Liver (tissue), 9 donors: ENCODE measurements around the gene PRELID3B. TPM values are rescaled to one million over a fixed set of nuclear protein-coding genes. Genes with fewer than 3 reads are reported as not detected.

Source experiments
- DNase-seq: peaks from one replicate; pipeline ENCODE4 v3.0.0-alpha.2; 2017; ENCODE audit warnings: low spot score
- H3K27ac ChIP-seq, 2 donors: one replicate each; pipeline ENCODE4 v1.7.0; 2013; ENCODE audit warnings: inconsistent platforms in 2 of 2, low read length in 2 of 2, control low read depth in 1 of 2, low read depth in 1 of 2, mild to moderate bottlenecking in 1 of 2
- H3K27me3 ChIP-seq, 4 donors: one replicate each; pipeline versions ENCODE4 v1.6.1 to v1.7.0; 2013; ENCODE audit warnings: low read length in 3 of 4, inconsistent platforms in 1 of 4, mild to moderate bottlenecking in 1 of 4, moderate library complexity in 1 of 4; ENCODE audit not compliant: control insufficient read depth in 4 of 4, insufficient read depth in 4 of 4
- H3K36me3 ChIP-seq, 4 donors: one replicate each; pipeline versions ENCODE4 v1.6.1 to v1.7.0; 2013; ENCODE audit warnings: low read length in 3 of 4, mild to moderate bottlenecking in 3 of 4, low read depth in 1 of 4, moderate library complexity in 1 of 4; ENCODE audit not compliant: control insufficient read depth in 4 of 4, insufficient read depth in 3 of 4
- H3K4me1 ChIP-seq, 4 donors: one replicate each; pipeline versions ENCODE4 v1.6.1 to v1.7.0; 2013; ENCODE audit warnings: low read length in 3 of 4, mild to moderate bottlenecking in 3 of 4, moderate library complexity in 1 of 4; ENCODE audit not compliant: control insufficient read depth in 4 of 4, insufficient read depth in 4 of 4
- H3K4me3 ChIP-seq, 3 donors: one replicate each; pipeline versions ENCODE4 v1.6.1 to v1.7.0; 2013; ENCODE audit warnings: low read length in 3 of 3, control low read depth in 1 of 3, low read depth in 1 of 3, mild to moderate bottlenecking in 1 of 3
- H3K9ac ChIP-seq, 2 donors: one replicate each; pipeline ENCODE4 v1.7.0; 2013; ENCODE audit warnings: low read length in 2 of 2, mild to moderate bottlenecking in 2 of 2, moderate library complexity in 2 of 2, control low read depth in 1 of 2, low read depth in 1 of 2
- H3K9me3 ChIP-seq, 4 donors: one replicate each; pipeline versions ENCODE4 v1.6.1 to v1.7.0; 2013; ENCODE audit warnings: low read length in 3 of 4; ENCODE audit not compliant: control insufficient read depth in 4 of 4
- EGR1 ChIP-seq, 2 donors: IDR thresholded peaks; 2 replicates each; pipeline ENCODE4 v1.6.1; 2016 to 2018; ENCODE audit warnings: antibody characterized with exemption in 2 of 2, low read depth in 2 of 2
- FOXA1 ChIP-seq: IDR thresholded peaks from 2 replicates; pipeline ENCODE4 v1.6.1; 2016; ENCODE audit warnings: antibody characterized with exemption
- FOXA2 ChIP-seq: IDR thresholded peaks from 2 replicates; pipeline ENCODE4 v1.6.1; 2016; ENCODE audit warnings: antibody characterized with exemption
- GABPA ChIP-seq, 2 donors: IDR thresholded peaks in 1 of 2; conservative IDR thresholded peaks in 1 of 2; 2 replicates each; pipeline ENCODE4 v1.6.1; 2016; ENCODE audit warnings: antibody characterized with exemption in 2 of 2, mild to moderate bottlenecking in 1 of 2, moderate library complexity in 1 of 2
- HNF4A ChIP-seq, 2 donors: conservative IDR thresholded peaks; 2 replicates each; pipeline ENCODE4 v1.6.1; 2016; ENCODE audit warnings: antibody characterized with exemption in 2 of 2, mild to moderate bottlenecking in 2 of 2
- HNF4G ChIP-seq: IDR thresholded peaks from 2 replicates; pipeline ENCODE4 v1.6.1; 2016; ENCODE audit warnings: antibody characterized with exemption
- JUND ChIP-seq, 2 donors: IDR thresholded peaks; 2 replicates each; pipeline ENCODE4 v1.6.1; 2016; ENCODE audit warnings: antibody characterized with exemption in 2 of 2
- NR2F2 ChIP-seq: IDR thresholded peaks from 2 replicates; pipeline ENCODE4 v1.6.1; 2016; ENCODE audit warnings: antibody characterized with exemption
- RAD21 ChIP-seq, 2 donors: IDR thresholded peaks; 2 replicates each; pipeline ENCODE4 v1.6.1; 2016; ENCODE audit warnings: antibody characterized with exemption in 2 of 2, mild to moderate bottlenecking in 2 of 2
- RXRA ChIP-seq, 2 donors: IDR thresholded peaks; 2 replicates each; pipeline ENCODE4 v1.6.1; 2017 to 2018; ENCODE audit warnings: antibody characterized with exemption in 2 of 2, mild to moderate bottlenecking in 1 of 2
- SP1 ChIP-seq: IDR thresholded peaks from 2 replicates; pipeline ENCODE4 v1.6.1; 2018; ENCODE audit warnings: antibody characterized with exemption, mild to moderate bottlenecking
- TAF1 ChIP-seq: conservative IDR thresholded peaks from 2 replicates; pipeline ENCODE4 v1.6.1; 2016; ENCODE audit warnings: antibody characterized with exemption, mild to moderate bottlenecking
- YY1 ChIP-seq: IDR thresholded peaks from 2 replicates; pipeline ENCODE4 v1.6.1; 2016; ENCODE audit warnings: antibody characterized with exemption, mild to moderate bottlenecking
- WGBS: extraction: QIAGEN DNeasy Blood & Tissue Kit; methylation state at CpG from one replicate; pipeline ENCODE4 v1.1.7; 2013; 5-methylcytosine and 5-hydroxymethylcytosine counted together
- polyA plus RNA-seq, 2 donors: library from polyadenylated mRNA; stranded (reverse) in 1 of 2; unstranded in 1 of 2; fragments of 200-250 nt in 1 of 2; fragments of >200 nt in 1 of 2; fragmentation: Nextera tagmentation in 1 of 2; extraction: Ambion mirVana in 1 of 2; gene quantifications; one replicate each; pipeline versions ENCODE4 v1.2.1 to v1.2.3, GENCODE V29; 2013 to 2015
- total RNA-seq, 2 donors: library from RNA; depleted of rRNA; stranded (reverse); fragments of >200 nt; gene quantifications; one replicate each; pipeline ENCODE4 v1.2.3, GENCODE V29; 2014
- TF ChIP-seq, protein P1 (sequence below): fragments of 150-350 bp; IDR thresholded peaks from 2 replicates; pipeline ENCODE4 v1.5.1; 2017; ENCODE audit warnings: improper control_type of control experiment, low read depth, low read length; ENCODE audit not compliant: missing input control
- TF ChIP-seq, protein P2 (sequence below): IDR thresholded peaks from 2 replicates; pipeline ENCODE4 v1.6.1; 2016; ENCODE audit warnings: antibody characterized with exemption
- TF ChIP-seq, protein P3 (sequence below): IDR thresholded peaks from 2 replicates; pipeline ENCODE4 v1.6.1; 2016; ENCODE audit warnings: antibody characterized with exemption
- TF ChIP-seq, protein P4 (sequence below): IDR thresholded peaks from 2 replicates; pipeline ENCODE4 v1.6.1; 2016; ENCODE audit warnings: antibody characterized with exemption, mild to moderate bottlenecking
- TF ChIP-seq, protein P5 (sequence below): IDR thresholded peaks from 2 replicates; pipeline ENCODE4 v1.6.1; 2016; ENCODE audit warnings: antibody characterized with exemption
- donor health status: healthy.
- donor health status: healthy.
- donor health status: healthy.
- donor health status: healthy.
- donor health status: healthy.

The PRELID3B gene
- total and polyA plus RNA-seq, 4 donors: 18.2 to 38.1 (median 25.3) TPM

DNA sequence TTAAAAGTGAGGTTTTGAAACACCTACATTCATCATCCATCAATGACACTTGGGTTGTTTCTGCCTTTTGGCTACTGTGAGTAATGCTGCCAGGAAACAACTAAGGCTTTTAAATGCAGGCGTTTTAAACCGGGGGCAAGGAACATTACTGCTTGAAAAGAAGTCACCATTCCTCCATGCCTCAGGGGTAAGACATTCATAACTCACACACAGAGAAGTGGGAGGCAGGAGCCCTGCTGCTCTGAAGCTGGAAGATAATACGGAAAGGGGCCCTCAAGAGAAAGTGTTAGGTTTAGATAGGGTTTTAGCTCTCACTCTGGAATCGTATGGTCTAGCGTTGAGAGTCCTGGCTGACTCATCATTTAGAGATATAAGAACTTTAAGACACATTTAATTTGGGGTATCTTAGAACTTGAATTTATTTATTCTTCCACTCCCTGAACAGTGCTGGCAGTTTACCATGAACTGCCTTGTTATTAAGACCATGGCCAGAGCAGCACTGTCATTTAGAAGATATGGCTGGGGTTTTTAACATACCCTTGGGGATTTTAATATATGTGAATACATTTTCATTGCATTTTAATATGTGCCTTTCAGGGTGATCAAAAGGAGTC is 21.5 kb downstream of the PRELID3B start:
- WGBS: 89% methylated on average over 5 of the region's 5 CpGs

DNA sequence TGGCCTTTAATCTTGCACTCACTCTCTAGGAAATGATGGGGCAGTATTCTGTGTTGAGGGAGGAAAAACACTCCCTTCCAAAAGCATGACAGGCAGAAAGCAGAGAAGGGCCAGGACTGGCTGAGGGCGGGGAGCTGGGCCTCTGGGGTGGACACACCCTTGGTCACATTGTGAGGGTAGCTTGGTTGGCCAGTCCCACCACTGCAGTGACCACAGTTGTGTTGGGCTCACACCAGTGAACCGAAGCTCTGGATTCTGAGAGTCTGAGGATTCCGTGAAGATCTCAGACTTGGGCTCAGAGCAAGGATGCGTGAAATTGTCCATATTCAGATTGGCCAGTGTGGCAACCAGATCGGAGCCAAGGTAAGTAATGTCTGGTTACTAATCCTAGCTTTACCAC is 23.4 kb downstream of the PRELID3B start, which contains the start of gene TUBB1:
TUBB1 (plus strand) TSS at position 213 of the 400 bp plus-strand sequence; CDS start at position 307, 94 bp downstream.
- Histone ChIP-seq H3K9me3 (no peaks in the 10 kb centered on the region), H3K27ac (no peak within 1 kb of the TSS), H3K4me1 (peaks cover 0 to 10% (median 4%) of the 10 kb centered on the region in 4 donors), H3K4me3 (no peak within 1 kb of the TSS), H3K27me3 (no peaks in the 10 kb centered on the region), H3K36me3 (peaks cover 2 to 12% (median 4%) of the 10 kb centered on the region in 4 donors), H3K9ac (no peak within 1 kb of the TSS)
- TF ChIP-seq FOXA2: no peak
- TF ChIP-seq SP1: no peak
- TF ChIP-seq, protein P1, sequence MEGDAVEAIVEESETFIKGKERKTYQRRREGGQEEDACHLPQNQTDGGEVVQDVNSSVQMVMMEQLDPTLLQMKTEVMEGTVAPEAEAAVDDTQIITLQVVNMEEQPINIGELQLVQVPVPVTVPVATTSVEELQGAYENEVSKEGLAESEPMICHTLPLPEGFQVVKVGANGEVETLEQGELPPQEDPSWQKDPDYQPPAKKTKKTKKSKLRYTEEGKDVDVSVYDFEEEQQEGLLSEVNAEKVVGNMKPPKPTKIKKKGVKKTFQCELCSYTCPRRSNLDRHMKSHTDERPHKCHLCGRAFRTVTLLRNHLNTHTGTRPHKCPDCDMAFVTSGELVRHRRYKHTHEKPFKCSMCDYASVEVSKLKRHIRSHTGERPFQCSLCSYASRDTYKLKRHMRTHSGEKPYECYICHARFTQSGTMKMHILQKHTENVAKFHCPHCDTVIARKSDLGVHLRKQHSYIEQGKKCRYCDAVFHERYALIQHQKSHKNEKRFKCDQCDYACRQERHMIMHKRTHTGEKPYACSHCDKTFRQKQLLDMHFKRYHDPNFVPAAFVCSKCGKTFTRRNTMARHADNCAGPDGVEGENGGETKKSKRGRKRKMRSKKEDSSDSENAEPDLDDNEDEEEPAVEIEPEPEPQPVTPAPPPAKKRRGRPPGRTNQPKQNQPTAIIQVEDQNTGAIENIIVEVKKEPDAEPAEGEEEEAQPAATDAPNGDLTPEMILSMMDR: no peak
- TF ChIP-seq HNF4G: no peak
- TF ChIP-seq EGR1 (IDR thresholded peaks at IDR 0.05; ENCODE audit: low read depth in 2 of 2): no peak
- TF ChIP-seq RAD21 (IDR thresholded peaks at IDR 0.05): no peak
- no peak for TF ChIP-seq NR2F2
- TF ChIP-seq JUND (IDR thresholded peaks at IDR 0.05): no peak
- no peak for TF ChIP-seq YY1
- no peak for TF ChIP-seq RXRA (IDR thresholded peaks at IDR 0.05)
- TF ChIP-seq GABPA (IDR thresholded peaks at IDR 0.05 in 1 of 2, conservative IDR thresholded peaks at IDR 0.05 in 1 of 2): no peak
- TF ChIP-seq, protein P2, sequence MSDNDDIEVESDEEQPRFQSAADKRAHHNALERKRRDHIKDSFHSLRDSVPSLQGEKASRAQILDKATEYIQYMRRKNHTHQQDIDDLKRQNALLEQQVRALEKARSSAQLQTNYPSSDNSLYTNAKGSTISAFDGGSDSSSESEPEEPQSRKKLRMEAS: no peak
- TF ChIP-seq, protein P3, sequence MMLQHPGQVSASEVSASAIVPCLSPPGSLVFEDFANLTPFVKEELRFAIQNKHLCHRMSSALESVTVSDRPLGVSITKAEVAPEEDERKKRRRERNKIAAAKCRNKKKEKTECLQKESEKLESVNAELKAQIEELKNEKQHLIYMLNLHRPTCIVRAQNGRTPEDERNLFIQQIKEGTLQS: no peak
- TF ChIP-seq, protein P4, sequence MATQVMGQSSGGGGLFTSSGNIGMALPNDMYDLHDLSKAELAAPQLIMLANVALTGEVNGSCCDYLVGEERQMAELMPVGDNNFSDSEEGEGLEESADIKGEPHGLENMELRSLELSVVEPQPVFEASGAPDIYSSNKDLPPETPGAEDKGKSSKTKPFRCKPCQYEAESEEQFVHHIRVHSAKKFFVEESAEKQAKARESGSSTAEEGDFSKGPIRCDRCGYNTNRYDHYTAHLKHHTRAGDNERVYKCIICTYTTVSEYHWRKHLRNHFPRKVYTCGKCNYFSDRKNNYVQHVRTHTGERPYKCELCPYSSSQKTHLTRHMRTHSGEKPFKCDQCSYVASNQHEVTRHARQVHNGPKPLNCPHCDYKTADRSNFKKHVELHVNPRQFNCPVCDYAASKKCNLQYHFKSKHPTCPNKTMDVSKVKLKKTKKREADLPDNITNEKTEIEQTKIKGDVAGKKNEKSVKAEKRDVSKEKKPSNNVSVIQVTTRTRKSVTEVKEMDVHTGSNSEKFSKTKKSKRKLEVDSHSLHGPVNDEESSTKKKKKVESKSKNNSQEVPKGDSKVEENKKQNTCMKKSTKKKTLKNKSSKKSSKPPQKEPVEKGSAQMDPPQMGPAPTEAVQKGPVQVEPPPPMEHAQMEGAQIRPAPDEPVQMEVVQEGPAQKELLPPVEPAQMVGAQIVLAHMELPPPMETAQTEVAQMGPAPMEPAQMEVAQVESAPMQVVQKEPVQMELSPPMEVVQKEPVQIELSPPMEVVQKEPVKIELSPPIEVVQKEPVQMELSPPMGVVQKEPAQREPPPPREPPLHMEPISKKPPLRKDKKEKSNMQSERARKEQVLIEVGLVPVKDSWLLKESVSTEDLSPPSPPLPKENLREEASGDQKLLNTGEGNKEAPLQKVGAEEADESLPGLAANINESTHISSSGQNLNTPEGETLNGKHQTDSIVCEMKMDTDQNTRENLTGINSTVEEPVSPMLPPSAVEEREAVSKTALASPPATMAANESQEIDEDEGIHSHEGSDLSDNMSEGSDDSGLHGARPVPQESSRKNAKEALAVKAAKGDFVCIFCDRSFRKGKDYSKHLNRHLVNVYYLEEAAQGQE: no peak
- no peak for TF ChIP-seq FOXA1
- peak; percentile 71 for DNase-seq
- 97% methylated on average over 5 of the region's 5 CpGs for WGBS

More for the DNA sequence above, 21.5 kb downstream of the PRELID3B start:
- TF ChIP-seq HNF4G: no peak
- TF ChIP-seq FOXA1: no peak
- no peak for TF ChIP-seq TAF1
- no peak for TF ChIP-seq HNF4A (conservative IDR thresholded peaks at IDR 0.05)
- TF ChIP-seq GABPA (IDR thresholded peaks at IDR 0.05 in 1 of 2, conservative IDR thresholded peaks at IDR 0.05 in 1 of 2): no peak
- TF ChIP-seq FOXA2: no peak
- TF ChIP-seq, protein P5, sequence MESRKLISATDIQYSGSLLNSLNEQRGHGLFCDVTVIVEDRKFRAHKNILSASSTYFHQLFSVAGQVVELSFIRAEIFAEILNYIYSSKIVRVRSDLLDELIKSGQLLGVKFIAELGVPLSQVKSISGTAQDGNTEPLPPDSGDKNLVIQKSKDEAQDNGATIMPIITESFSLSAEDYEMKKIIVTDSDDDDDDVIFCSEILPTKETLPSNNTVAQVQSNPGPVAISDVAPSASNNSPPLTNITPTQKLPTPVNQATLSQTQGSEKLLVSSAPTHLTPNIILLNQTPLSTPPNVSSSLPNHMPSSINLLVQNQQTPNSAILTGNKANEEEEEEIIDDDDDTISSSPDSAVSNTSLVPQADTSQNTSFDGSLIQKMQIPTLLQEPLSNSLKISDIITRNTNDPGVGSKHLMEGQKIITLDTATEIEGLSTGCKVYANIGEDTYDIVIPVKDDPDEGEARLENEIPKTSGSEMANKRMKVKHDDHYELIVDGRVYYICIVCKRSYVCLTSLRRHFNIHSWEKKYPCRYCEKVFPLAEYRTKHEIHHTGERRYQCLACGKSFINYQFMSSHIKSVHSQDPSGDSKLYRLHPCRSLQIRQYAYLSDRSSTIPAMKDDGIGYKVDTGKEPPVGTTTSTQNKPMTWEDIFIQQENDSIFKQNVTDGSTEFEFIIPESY: no peak
- no peak for TF ChIP-seq NR2F2
- TF ChIP-seq YY1: no peak
- H3K36me3 ChIP-seq: peaks cover 2 to 22% (median 9%) of the 10 kb centered on the region in 4 donors
- no peaks in the 10 kb centered on the region for H3K9me3 ChIP-seq
- H3K9ac ChIP-seq: no peak overlapping the region
- no peak overlapping the region for H3K27ac ChIP-seq
- H3K4me3 ChIP-seq: no peak overlapping the region
- DNase-seq: no peak
- no peaks in the 10 kb centered on the region for H3K27me3 ChIP-seq
- H3K4me1 ChIP-seq: peaks cover 3 to 11% (median 7%) of the 10 kb centered on the region in 4 donors
